OCI-LY1 (cell line): Measurements from ENCODE around the gene CRB3.
A peak's percentile ranks its signal among the peaks of the same experiment; 100 is the strongest.

Experiments
- H2AFZ ChIP-seq: fragments of 200-600 bp; sonication (generic), shearing (Covaris generic); 2 replicates; pipeline ENCODE4 v1.6.0; 2014; ENCODE audit warnings: antibody characterized with exemption, mild to moderate bottlenecking, low read length
- H3F3A ChIP-seq: fragments of 200-600 bp; sonication (generic), shearing (Covaris generic); 2 replicates; pipeline ENCODE4 v1.6.0; 2014; ENCODE audit warnings: mild to moderate bottlenecking, antibody characterized with exemption, low read length, moderate library complexity; ENCODE audit not compliant: insufficient read depth
- H3K27ac ChIP-seq: fragments of 200-600 bp; sonication (generic); 2 replicates; pipeline ENCODE4 v1.5.1; 2014; ENCODE audit warnings: low read length, mixed run types, mild to moderate bottlenecking, low read depth; ENCODE audit not compliant: poor library complexity, severe bottlenecking
- H3K27me3 ChIP-seq: fragments of 200-600 bp; sonication (generic); 2 replicates; pipeline ENCODE4 v1.6.0; 2014; ENCODE audit warnings: antibody characterized with exemption, mild to moderate bottlenecking, low read length, moderate library complexity; ENCODE audit not compliant: insufficient read depth
- H3K36me3 ChIP-seq: fragments of 200-600 bp; sonication (generic); 2 replicates; pipeline ENCODE4 v1.6.1; 2014; ENCODE audit warnings: mild to moderate bottlenecking, antibody characterized with exemption, low read length, moderate library complexity, mixed read lengths; ENCODE audit not compliant: insufficient read depth
- H3K4me1 ChIP-seq: fragments of 200-600 bp; sonication (generic); 2 replicates; pipeline ENCODE4 v1.5.1; 2014; ENCODE audit warnings: mild to moderate bottlenecking, low read length, moderate library complexity; ENCODE audit not compliant: insufficient read depth, severe bottlenecking
- H3K4me2 ChIP-seq: fragments of 200-600 bp; sonication (generic), shearing (Covaris generic); 2 replicates; pipeline ENCODE4 v1.6.1; 2014; ENCODE audit warnings: low read length
- H3K4me3 ChIP-seq: fragments of 200-600 bp; sonication (generic); 2 replicates; pipeline ENCODE4 v1.5.1; 2014; ENCODE audit warnings: low read length, low read depth, mild to moderate bottlenecking, mixed read lengths; ENCODE audit not compliant: poor library complexity, severe bottlenecking
- H3K79me2 ChIP-seq: fragments of 200-600 bp; shearing (Covaris generic); 2 replicates; pipeline ENCODE4 v1.6.1; 2016; ENCODE audit warnings: mixed run types, low read length, mixed read lengths; ENCODE audit not compliant: insufficient read depth
- H3K9ac ChIP-seq: fragments of 200-600 bp; sonication (generic), shearing (Covaris generic); 2 replicates; pipeline ENCODE4 v1.6.1; 2014; ENCODE audit warnings: mild to moderate bottlenecking, low read length, mixed read lengths
- H3K9me2 ChIP-seq: fragments of 200-600 bp; sonication (generic), shearing (Covaris generic); 2 replicates; pipeline ENCODE4 v1.6.1; 2014; ENCODE audit warnings: low read depth, mild to moderate bottlenecking, low read length, mixed read lengths
- H3K9me3 ChIP-seq: fragments of 200-600 bp; shearing (Covaris generic); 2 replicates; pipeline ENCODE4 v1.6.1; 2014; ENCODE audit warnings: low read length, mixed read lengths
- H4K20me1 ChIP-seq: fragments of 200-600 bp; sonication (generic), shearing (Covaris generic); 2 replicates; pipeline ENCODE4 v1.6.0; 2016; ENCODE audit warnings: mild to moderate bottlenecking, low read length; ENCODE audit not compliant: insufficient read depth
- EZH2 ChIP-seq: fragments of 200-600 bp; sonication (generic), shearing (Covaris generic); IDR thresholded peaks from 2 replicates; pipeline ENCODE4 v1.8.0; 2017; ENCODE audit warnings: borderline replicate concordance, mixed run types, mild to moderate bottlenecking, antibody characterized with exemption, low read length, moderate library complexity, mixed read lengths
- TF ChIP-seq, protein P1 (sequence below): fragments of 200-600 bp; sonication (generic), shearing (Covaris generic); IDR thresholded peaks from 2 replicates; pipeline ENCODE4 v1.5.1; 2017; ENCODE audit warnings: mild to moderate bottlenecking, antibody characterized with exemption, low read length, moderate library complexity, mixed read lengths

CRB3 gene

DNA sequence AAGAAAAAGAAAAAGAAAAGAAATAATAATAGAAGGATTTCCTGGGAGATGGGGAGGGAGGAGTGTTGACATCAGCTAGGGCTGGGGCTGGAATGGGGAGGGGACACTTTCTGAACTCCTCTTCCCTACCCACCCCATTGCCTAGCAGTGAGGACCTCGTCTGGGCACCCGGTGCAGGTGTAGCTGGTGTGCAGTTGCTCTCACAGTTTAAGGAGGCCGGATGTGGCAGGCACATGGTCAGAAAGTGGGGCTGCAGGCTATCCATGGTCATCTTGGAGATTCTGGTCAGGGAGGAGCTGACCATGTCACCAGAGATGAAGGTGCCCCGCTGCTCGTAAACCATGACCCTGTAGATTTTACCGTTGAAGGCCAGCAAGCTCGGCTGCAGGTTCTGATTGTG, 46.5 kb downstream of the CRB3 start:
- no peaks in the 10 kb centered on the region for H3K9me2 ChIP-seq
- no peaks in the 10 kb centered on the region for H3K79me2 ChIP-seq
- no peaks in the 10 kb centered on the region for H3K27me3 ChIP-seq
- H3K9me3 ChIP-seq: no peaks in the 10 kb centered on the region
- H3K36me3 ChIP-seq: no peaks in the 10 kb centered on the region
- no peak overlapping the region for H3K27ac ChIP-seq
- H3K4me1 ChIP-seq: peaks cover 26% of the 10 kb centered on the region
- no peak overlapping the region for H3K9ac ChIP-seq
- TF ChIP-seq EZH2: no peak
- TF ChIP-seq, protein P1, sequence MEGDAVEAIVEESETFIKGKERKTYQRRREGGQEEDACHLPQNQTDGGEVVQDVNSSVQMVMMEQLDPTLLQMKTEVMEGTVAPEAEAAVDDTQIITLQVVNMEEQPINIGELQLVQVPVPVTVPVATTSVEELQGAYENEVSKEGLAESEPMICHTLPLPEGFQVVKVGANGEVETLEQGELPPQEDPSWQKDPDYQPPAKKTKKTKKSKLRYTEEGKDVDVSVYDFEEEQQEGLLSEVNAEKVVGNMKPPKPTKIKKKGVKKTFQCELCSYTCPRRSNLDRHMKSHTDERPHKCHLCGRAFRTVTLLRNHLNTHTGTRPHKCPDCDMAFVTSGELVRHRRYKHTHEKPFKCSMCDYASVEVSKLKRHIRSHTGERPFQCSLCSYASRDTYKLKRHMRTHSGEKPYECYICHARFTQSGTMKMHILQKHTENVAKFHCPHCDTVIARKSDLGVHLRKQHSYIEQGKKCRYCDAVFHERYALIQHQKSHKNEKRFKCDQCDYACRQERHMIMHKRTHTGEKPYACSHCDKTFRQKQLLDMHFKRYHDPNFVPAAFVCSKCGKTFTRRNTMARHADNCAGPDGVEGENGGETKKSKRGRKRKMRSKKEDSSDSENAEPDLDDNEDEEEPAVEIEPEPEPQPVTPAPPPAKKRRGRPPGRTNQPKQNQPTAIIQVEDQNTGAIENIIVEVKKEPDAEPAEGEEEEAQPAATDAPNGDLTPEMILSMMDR: no peak; the same call in 1 of the 2 replicates
- no peak overlapping the region for H2AFZ ChIP-seq
- no peak overlapping the region for H3K4me2 ChIP-seq
- no peaks in the 10 kb centered on the region for H3F3A ChIP-seq
- H3K4me3 ChIP-seq: no peak overlapping the region
- H4K20me1 ChIP-seq: no peaks in the 10 kb centered on the region

DNA sequence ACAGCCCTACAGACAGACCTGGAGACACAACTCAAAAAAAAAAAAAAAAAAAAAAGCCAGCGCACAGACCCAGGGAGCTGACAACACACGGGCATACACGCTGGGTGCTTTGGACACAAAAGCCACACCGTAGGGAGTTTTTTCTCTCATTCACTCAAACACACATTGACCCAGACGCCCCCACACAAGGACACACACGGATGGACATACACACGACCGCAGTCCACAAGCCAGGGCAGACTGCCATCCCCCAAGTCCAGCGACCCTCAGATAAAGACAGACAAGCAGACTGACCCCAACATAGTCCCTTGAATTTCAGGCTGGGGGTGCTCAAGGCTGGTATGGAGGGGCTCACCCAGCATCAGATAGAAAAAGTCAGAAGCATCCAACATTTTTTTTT, 50.0 kb downstream of the CRB3 start:
- Histone ChIP-seq H3K36me3 (no peaks in the 10 kb centered on the region), H3K9me2 (no peaks in the 10 kb centered on the region), H4K20me1 (no peaks in the 10 kb centered on the region), H3K4me1 (peaks cover 36% of the 10 kb centered on the region), H3K9ac (no peak overlapping the region), H2AFZ (no peak overlapping the region), H3K27ac (no peak overlapping the region), H3K9me3 (no peaks in the 10 kb centered on the region), H3F3A (peaks cover 13% of the 10 kb centered on the region), H3K4me3 (no peak overlapping the region), H3K4me2 (no peak overlapping the region), H3K27me3 (no peaks in the 10 kb centered on the region), H3K79me2 (no peaks in the 10 kb centered on the region)
- TF ChIP-seq EZH2: no peak
- TF ChIP-seq, protein P1: no peak

DNA sequence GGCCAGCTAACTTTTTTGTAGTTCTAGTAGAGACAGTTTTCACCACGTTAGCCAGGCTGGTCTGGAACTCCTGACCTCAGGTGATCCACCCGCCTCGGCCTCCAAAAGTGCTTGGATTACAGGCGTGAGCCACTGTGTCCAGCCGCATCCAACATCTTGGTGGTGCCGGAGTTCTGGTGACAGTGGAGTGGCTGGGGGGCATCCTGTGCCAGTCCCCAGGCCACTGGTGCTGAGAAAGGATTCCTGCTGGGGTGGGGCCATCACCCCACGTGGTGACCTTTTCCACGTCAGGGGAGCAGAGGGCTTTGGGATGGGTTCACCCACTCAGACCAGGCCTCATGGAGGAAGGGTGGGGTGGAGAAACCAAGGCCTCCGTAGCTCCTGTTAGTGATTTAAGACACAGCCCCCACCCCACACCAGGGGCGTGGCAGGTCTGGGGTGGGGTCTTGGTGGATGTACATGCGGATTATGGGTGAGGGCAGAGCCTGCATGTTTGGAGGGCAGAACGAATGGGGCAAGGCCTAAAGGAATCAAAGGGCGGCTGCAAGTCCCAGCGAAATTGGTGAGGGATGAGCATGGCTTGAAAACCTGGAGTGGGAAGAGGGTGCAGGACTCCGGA, 51.0 kb downstream of the CRB3 start:
- no peaks in the 10 kb centered on the region for H3K9me2 ChIP-seq
- peaks cover 40% of the 10 kb centered on the region for H3K4me1 ChIP-seq
- TF ChIP-seq, protein P1: no peak
- TF ChIP-seq EZH2: no peak
- no peaks in the 10 kb centered on the region for H3K79me2 ChIP-seq
- H3K4me2 ChIP-seq: no peak overlapping the region
- H4K20me1 ChIP-seq: no peaks in the 10 kb centered on the region
- no peaks in the 10 kb centered on the region for H3K36me3 ChIP-seq
- no peak overlapping the region for H3K4me3 ChIP-seq
- peaks cover 13% of the 10 kb centered on the region for H3F3A ChIP-seq
- H3K27ac ChIP-seq: peak overlapping the region; percentile 11
- no peak overlapping the region for H2AFZ ChIP-seq
- no peaks in the 10 kb centered on the region for H3K9me3 ChIP-seq
- H3K27me3 ChIP-seq: no peaks in the 10 kb centered on the region
- no peak overlapping the region for H3K9ac ChIP-seq
